GM12801 (cell line): ENCODE measurements around the gene JOSD2.

Experiments used
- TF ChIP-seq, protein P1 (sequence below): IDR thresholded peaks from one replicate; pipeline ENCODE4 v1.5.1; 2011; ENCODE audit warnings: control low read depth; ENCODE audit not compliant: insufficient read length; ENCODE audit errors: extremely low read depth

JOSD2 gene

DNA sequence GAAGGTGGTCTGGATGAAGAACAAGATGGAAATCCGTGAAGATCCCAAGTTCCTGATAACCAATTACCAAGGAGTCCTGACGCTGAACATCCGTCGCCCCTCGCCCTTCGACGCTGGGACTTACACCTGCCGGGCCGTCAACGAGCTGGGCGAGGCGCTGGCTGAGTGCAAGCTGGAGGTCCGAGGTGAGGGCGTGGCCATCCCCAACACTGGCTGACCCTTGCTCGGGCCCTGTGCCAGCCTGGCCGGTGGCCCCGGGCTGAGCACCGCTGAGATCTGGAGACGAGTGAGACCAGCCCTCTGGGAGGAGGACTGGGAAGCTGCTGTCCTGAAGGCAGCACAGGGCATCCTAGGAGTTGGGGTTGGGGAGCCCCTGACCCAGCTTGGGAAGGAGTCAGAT is 46.6 kb downstream of the JOSD2 start:
- TF ChIP-seq, protein P1, sequence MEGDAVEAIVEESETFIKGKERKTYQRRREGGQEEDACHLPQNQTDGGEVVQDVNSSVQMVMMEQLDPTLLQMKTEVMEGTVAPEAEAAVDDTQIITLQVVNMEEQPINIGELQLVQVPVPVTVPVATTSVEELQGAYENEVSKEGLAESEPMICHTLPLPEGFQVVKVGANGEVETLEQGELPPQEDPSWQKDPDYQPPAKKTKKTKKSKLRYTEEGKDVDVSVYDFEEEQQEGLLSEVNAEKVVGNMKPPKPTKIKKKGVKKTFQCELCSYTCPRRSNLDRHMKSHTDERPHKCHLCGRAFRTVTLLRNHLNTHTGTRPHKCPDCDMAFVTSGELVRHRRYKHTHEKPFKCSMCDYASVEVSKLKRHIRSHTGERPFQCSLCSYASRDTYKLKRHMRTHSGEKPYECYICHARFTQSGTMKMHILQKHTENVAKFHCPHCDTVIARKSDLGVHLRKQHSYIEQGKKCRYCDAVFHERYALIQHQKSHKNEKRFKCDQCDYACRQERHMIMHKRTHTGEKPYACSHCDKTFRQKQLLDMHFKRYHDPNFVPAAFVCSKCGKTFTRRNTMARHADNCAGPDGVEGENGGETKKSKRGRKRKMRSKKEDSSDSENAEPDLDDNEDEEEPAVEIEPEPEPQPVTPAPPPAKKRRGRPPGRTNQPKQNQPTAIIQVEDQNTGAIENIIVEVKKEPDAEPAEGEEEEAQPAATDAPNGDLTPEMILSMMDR, result no peak

DNA sequence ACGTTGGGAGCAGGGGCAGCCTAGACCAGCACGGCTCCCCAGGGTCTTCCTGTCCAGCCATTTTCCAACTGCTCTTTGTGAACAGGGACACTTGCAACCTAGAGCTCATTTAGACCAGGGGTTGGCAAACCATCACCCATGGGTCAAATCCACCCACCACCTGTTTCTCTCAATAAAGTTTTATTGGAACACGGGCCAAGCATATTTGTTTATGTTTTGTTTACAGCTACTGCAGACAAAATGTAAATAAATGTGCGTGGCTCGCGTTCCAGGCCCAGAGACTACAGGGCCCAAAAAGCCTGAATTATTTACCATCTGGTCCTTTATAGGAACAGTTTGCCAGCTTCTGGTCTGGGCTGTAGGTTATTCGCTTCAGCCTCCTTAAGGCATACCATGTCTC is 48.0 kb downstream of the JOSD2 start:
- TF ChIP-seq, protein P1, result no peak

DNA sequence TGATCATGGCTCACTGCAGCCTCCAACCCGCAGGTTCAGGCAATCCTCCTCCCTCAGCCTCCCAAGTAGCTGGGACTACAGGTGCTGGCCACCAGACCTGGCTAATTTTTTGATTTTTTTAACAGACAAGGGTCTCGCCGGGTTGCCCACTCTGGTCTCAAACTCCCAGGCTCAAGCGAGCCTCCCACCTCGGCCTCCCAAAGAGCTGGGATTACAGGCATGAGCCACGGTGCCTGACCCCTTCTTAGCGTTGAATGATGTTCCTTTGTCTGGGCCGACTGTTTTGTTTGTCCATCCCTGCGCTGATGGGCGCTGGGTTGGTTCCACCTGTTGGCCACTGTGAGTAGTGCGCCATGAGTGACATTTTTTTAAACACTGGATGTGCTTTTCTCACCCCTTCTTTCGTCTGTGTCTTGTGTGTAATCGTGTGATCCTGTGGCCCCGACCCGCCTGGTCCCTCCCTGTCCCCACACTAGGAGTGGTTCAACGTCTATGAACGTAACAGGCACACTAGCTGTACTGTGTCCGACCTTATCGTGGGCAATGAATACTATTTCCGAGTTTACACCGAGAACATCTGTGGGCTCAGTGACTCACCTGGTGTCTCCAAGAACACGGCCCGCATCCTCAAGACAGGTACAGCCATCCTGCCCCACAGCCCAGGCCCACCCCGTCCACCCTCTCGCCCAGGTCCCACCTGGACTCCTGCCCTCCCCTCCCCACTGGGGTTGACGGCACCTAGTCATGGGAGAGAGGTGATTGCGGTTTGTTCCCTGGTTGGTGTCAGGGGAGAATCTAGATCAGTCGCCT is 49.7 kb downstream of the JOSD2 start:
- TF ChIP-seq, protein P1, result peak; percentile 41

DNA sequence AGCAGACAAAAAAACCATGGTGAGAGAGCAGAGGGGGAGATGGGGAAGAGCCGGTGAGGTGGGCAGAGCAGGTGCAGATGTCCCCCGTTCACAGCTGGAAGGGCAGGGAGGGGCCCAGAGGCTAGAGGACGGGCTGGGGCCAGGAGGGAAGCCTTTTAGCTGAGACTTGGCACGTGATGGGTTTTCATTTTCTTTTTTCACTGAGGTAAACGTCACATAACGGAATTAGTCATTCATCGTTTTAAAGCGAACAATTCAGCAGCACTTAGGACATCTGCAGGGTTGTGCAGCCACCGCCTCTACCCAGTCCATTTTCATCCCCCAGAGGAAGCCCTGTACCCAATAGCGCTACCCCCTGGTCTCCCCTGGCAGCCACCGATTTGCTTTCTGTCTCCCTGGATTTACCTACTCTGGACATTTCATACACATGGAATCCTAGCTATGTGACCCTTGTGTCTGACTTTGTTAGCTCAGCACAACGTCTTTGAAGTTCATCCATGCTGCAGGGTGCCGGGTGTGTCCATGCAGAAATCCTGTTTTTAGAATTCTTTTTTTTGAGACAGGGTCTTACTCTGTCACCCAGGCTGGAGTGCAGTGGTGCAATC is 50.7 kb downstream of the JOSD2 start:
- TF ChIP-seq, protein P1, result no peak

DNA sequence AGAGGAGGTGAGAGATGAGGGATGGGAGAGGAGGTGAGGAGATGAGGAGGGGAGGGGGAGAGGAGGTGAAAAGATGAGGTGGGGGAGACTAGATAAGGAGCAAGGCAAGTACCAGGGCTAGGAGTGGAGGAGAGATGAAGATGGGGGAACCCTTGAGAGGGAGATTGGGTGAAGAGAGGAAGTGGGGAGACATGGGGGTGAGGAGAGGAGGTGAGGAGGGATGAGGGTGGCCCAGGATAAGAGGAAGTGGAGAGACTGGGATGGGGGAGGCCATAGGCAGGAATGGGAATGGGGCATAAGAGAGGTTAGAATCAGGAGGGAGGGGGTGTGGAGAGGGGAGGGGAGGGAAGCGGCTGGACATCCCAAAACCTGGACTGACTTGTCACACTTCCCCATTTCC is 51.4 kb downstream of the JOSD2 start:
- TF ChIP-seq, protein P1, result no peak

DNA sequence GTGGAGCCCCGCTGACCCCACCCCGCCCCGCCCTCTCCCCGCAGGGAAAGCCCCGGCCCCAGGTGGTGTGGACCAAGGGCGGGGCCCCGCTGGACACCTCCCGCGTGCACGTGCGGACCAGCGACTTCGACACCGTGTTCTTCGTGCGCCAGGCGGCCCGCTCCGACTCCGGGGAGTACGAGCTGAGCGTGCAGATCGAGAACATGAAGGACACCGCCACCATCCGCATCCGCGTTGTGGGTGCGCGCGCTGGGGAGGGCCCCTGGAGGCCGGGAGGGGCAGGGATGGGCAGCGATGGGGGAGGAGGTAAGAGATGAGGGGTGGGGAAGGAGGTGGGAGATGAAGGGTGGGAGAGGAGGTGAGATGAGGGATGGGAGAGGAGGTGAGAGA is 51.9 kb downstream of the JOSD2 start:
- TF ChIP-seq, protein P1, result no peak

DNA sequence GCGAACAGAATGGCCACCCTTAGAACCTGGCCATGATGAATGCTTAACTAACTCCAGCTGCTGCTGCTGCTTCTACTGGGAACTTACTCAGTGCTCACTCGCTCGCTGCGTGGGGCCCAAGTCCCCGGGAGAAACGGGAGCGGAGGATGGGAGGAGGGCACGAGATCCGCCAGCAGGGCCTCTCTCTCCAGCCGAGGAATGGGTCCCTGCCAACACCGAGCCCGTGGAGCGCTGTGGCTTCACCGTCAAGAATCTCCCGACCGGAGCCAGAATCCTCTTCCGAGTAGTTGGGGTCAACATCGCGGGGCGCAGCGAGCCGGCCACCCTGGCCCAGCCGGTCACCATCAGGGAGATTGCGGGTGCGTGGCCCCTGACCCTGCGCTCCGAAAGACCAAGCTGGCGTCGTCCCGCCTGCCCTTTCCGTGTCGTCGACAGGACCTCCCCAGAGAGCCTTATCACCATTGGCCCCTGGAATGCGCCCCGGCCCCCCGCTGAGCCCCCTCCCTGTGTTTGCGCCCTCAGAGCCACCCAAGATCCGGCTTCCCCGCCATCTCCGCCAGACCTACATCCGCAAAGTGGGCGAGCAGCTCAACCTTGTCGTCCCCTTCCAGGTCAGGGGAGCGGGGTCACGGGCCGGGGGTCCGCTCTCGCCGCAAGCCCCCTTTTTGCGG is 52.5 kb downstream of the JOSD2 start:
- TF ChIP-seq, protein P1, result no peak
